ENCODE measurements around the gene PLAAT3. TPM values are rescaled to one million over a fixed set of nuclear protein-coding genes. Genes with fewer than 3 reads are reported as not detected.
"Not testable (repeated sequence)": the region's sequence is repeated elsewhere in the genome, so short reads cannot be mapped to it uniquely, and the experiment has no call there.

Gene PLAAT3
- 10 to 100 TPM in 7 of 8 experiments, 1 to 10 TPM in 1; 4.4 to 69.5 (median 21.0) TPM for total RNA-seq

GRCh38 chr11:63614136-63614671 lies at the start of gene PLAAT3:
PLAAT3 (minus strand) TSS chr11:63614433; CDS start chr11:63614014, 419 bp downstream.
- H3K4me3 ChIP-seq: peak within 1 kb of the TSS; percentile 45 to 82 (median 58)
- H3K4me1 ChIP-seq (replicated peaks in 1 of 2): peaks cover 16 to 20% of the 10 kb centered on the region in 2 donors
- peak; percentile 71 to 89 (median 76) for ATAC-seq (replicated peaks in 6 of 8)
- H3K27ac ChIP-seq: peak within 1 kb of the TSS in 1 of 2 donors; percentile 85
- in situ Hi-C loops (cut with MboI; ENCODE audit: low pct_unique_long_range_greater_than_20kb in 2 of 9, low sequenced_read_pairs in 9 of 9, unreplicated experiment in 9 of 9): no loop called here
- WGBS, 10 experiments: no CpG with 5 or more reads among the region's 53 CpGs

DNA sequence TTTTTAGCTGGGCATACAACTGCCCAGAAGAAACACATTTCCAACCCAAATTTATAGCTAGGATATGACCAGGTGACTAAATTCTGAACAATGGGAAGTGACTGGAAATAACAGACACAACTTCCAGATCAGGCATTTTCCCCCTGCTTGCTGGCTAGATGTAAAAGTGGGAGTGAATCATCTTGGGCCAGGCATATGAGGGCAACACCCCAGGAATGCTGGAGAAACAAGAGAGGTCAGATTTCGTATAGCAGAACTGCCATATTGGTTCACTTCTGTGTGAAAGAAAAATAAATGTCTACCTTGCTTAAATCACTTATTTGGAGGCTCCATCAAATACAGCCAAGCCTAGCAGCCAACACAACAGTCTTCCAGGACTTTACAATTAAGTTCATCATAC lies 49.6 kb upstream of the PLAAT3 start:
- no peak overlapping the region for H3K27ac ChIP-seq
- H3K4me3 ChIP-seq: no peak overlapping the region
- 0% methylated on average over 1 of the region's 1 CpG; no CpG with 5 or more reads in 4 of the 10 experiments for WGBS, 10 experiments
- H3K4me1 ChIP-seq (replicated peaks in 1 of 2): no peaks in the 10 kb centered on the region
- in situ Hi-C loops (cut with MboI; ENCODE audit: low pct_unique_long_range_greater_than_20kb in 2 of 9, low sequenced_read_pairs in 9 of 9, unreplicated experiment in 9 of 9): loop anchor here in 1 of 9 experiments (25.0 kb wide), 1 partner anchor 752 kb away; the partner anchor contains the start of gene CHRM1
- peak in 2 of 8 experiments; percentile 17 to 34 for ATAC-seq (replicated peaks in 6 of 8)

- no peaks in the 10 kb centered on the region for H3K4me1 ChIP-seq (replicated peaks in 1 of 2)
- in situ Hi-C loops (cut with MboI; ENCODE audit: low pct_unique_long_range_greater_than_20kb in 2 of 9, low sequenced_read_pairs in 9 of 9, unreplicated experiment in 9 of 9): loop anchor here in 1 of 9 experiments (25.0 kb wide), 1 partner anchor 749 kb away; the partner anchor contains the start of gene CHRM1
- 90 to 100% (median 96%) methylated on average over 1 to 8 of the region's 8 CpGs; no CpG with 5 or more reads in 3 of the 10 experiments for WGBS, 10 experiments
- no peak overlapping the region for H3K4me3 ChIP-seq
- ATAC-seq (replicated peaks in 6 of 8): no peak
- no peak overlapping the region for H3K27ac ChIP-seq
Observed at GRCh38 chr11:63660972-63661371, 46.7 kb upstream of the PLAAT3 start.

DNA sequence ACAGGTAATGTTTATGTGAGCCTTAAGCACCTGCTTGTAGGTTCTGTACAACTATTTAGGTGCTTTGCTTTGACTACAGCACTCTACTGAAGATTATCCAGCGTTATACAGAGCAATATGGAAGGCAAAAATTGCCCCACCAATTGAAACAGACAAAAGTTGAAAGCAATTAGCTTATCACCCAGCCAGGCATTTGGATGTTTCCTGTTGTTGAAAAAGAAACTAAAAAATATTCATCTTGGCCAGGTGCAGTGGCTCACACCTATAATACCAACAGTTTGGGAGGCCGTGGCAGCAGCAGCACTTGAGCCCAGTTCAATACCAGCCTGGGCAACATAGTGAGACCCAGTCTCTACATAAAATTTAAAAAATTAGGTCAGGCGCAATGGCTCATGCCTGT lies 38.4 kb upstream of the PLAAT3 start:
- no peak overlapping the region for H3K4me3 ChIP-seq
- in situ Hi-C loops (cut with MboI; ENCODE audit: low pct_unique_long_range_greater_than_20kb in 2 of 9, low sequenced_read_pairs in 9 of 9, unreplicated experiment in 9 of 9): loop anchor here in 1 of 9 experiments (25.0 kb wide), 1 partner anchor 740 kb away; the partner anchor contains the start of gene CHRM1
- no peaks in the 10 kb centered on the region for H3K4me1 ChIP-seq (replicated peaks in 1 of 2)
- no peak overlapping the region for H3K27ac ChIP-seq
- no peak for ATAC-seq (replicated peaks in 6 of 8)
- WGBS, 10 experiments: 67 to 100% (median 100%) methylated on average over 1 to 3 of the region's 3 CpGs; no CpG with 5 or more reads in 1 of the 10 experiments

DNA sequence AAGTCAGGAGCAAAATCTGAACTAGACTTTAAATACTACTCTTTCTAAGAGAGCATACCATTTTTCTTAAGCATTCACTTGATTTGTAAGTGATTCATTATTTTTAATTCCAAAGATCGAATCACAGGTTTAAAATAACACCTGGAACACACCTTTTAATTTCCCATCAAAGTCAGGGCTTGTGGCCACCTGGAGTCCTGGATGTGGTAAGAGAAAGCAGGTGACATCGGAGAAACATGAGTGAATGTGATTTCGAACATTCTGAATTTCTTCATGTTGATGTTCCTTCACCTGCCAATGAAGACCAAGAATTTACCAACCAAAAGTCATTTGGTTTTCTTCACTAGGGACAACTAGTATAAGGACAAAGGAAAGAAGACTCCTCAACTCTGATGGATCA lies 29.0 kb upstream of the PLAAT3 start:
- Histone ChIP-seq H3K4me3 (no peak overlapping the region), H3K4me1 (replicated peaks in 1 of 2) (no peaks in the 10 kb centered on the region), H3K27ac (no peak overlapping the region)
- ATAC-seq (replicated peaks in 6 of 8): no peak
- in situ Hi-C loops (cut with MboI; ENCODE audit: low pct_unique_long_range_greater_than_20kb in 2 of 9, low sequenced_read_pairs in 9 of 9, unreplicated experiment in 9 of 9): loop anchor here in 4 of 9 experiments (25.0 kb wide), 3 partner anchors 156 to 731 kb away; partner anchors contain the start of genes PLAAT5 (in 2 of the 4) and CHRM1 (in 1 of the 4)
- 17 to 100% (median 97%) methylated on average over 1 to 3 of the region's 3 CpGs; no CpG with 5 or more reads in 1 of the 10 experiments for WGBS, 10 experiments

- peak in 2 of 8 experiments; percentile 48 for ATAC-seq (replicated peaks in 6 of 8)
- in situ Hi-C loops (cut with MboI; ENCODE audit: low pct_unique_long_range_greater_than_20kb in 2 of 9, low sequenced_read_pairs in 9 of 9, unreplicated experiment in 9 of 9): loop anchor here in 4 of 9 experiments (25.0 kb wide), 3 partner anchors 154 to 729 kb away; partner anchors contain the start of genes PLAAT5 (in 2 of the 4) and CHRM1 (in 1 of the 4)
- no peak overlapping the region for H3K4me3 ChIP-seq
- no peak overlapping the region for H3K27ac ChIP-seq
- no peaks in the 10 kb centered on the region for H3K4me1 ChIP-seq (replicated peaks in 1 of 2)
Observed at GRCh38 chr11:63641727-63642126, 27.5 kb upstream of the PLAAT3 start.

DNA sequence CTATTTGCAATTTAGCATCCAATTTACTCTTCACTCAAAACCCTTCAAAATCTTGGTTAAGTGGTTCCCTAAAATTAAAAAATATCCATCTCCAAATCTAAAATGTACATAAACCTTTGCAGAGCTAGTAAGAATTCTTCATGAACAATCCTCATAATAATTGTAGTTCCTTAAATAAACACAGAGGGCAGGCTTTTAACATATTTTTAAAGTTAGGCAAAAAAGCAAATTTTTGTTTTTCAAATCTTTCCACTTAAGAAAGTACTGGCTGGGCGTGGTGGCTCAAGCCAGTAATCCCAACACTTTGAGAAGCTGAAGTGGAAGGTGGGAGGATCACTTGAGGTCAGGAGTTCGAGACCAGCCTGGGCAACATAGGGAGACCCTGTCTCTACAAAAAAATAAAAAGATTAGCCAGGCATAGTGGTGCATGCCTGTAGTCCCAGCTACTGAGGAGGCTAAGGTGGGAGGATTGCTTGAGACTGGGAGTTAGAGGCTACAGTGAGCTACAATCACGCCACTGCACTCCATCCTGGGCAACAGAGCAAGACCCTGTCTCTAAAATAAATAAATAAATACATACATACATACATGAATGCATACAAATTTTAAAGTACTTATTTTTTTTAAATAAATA lies 25.1 kb upstream of the PLAAT3 start:
- Histone ChIP-seq H3K4me1 (replicated peaks in 1 of 2) (no peaks in the 10 kb centered on the region), H3K4me3 (no peak overlapping the region), H3K27ac (no peak overlapping the region)
- ATAC-seq (replicated peaks in 6 of 8): peak in 3 of 8 experiments; percentile 20 to 66 (median 61)
- WGBS, 10 experiments: 57 to 100% (median 66%) methylated on average over 1 to 3 of the region's 3 CpGs; no CpG with 5 or more reads in 2 of the 10 experiments
- in situ Hi-C loops (cut with MboI; ENCODE audit: low pct_unique_long_range_greater_than_20kb in 2 of 9, low sequenced_read_pairs in 9 of 9, unreplicated experiment in 9 of 9): loop anchor here in 8 of 9 experiments (5.0 to 25.0 kb wide), 6 partner anchors 152 to 727 kb away; partner anchors contain the start of genes PLAAT5 (in 2 of the 8) and CHRM1 (in 1 of the 8)

GRCh38 chr11:63638436-63638835 lies 24.2 kb upstream of the PLAAT3 start:
- WGBS, 10 experiments: 80 to 100% (median 97%) methylated on average over 1 to 8 of the region's 8 CpGs
- in situ Hi-C loops (cut with MboI; ENCODE audit: low pct_unique_long_range_greater_than_20kb in 2 of 9, low sequenced_read_pairs in 9 of 9, unreplicated experiment in 9 of 9): loop anchor here in 8 of 9 experiments (5.0 to 25.0 kb wide), 6 partner anchors 151 to 726 kb away; partner anchors contain the start of genes PLAAT5 (in 2 of the 8) and CHRM1 (in 1 of the 8)
- not testable (repeated sequence) for H3K27ac ChIP-seq; H3K4me1 ChIP-seq (replicated peaks in 1 of 2); H3K4me3 ChIP-seq; ATAC-seq (replicated peaks in 6 of 8)

DNA sequence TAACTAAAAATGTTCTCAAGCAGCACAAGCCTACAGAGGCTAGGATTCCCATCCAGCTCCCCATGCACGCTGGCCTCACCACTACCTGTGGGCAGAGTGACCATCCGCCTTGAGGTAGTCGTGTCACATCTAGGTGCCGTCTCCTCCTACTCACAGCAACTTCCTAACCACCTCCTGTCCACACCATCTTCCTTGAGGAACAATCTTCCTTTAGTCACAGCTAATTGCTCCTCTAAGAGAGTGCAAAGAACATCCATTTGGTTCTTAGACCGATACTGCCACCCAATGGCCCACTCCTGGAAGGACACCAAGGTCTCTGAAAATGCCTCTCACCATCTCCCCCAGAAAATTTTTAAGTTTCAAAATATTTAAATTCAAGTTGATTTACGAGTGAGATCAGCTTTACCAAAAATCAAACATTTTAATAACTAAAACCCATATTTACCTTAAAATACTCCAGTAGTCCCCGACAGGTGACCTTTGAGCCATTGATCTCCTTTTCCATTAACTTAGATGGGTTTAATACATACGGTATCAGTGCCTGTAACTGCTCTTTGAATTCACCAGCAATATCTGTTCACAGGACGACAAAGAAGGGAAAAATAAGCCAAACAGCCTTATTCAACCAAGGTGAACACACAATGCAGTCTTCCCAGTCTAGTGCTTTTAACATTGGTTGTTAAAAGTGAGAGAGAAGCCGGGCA lies 21.7 kb upstream of the PLAAT3 start:
- in situ Hi-C loops (cut with MboI; ENCODE audit: low pct_unique_long_range_greater_than_20kb in 2 of 9, low sequenced_read_pairs in 9 of 9, unreplicated experiment in 9 of 9): loop anchor here in 8 of 9 experiments (5.0 to 25.0 kb wide), 6 partner anchors 149 to 724 kb away; partner anchors contain the start of genes PLAAT5 (in 2 of the 8) and CHRM1 (in 1 of the 8)
- Histone ChIP-seq H3K4me1 (replicated peaks in 1 of 2) (no peaks in the 10 kb centered on the region), H3K27ac (no peak overlapping the region), H3K4me3 (no peak overlapping the region)
- WGBS, 10 experiments: 13 to 59% (median 47%) methylated on average over 1 to 10 of the region's 10 CpGs; no CpG with 5 or more reads in 1 of the 10 experiments
- peak; percentile 71 to 89 (median 76) for ATAC-seq (replicated peaks in 6 of 8)

DNA sequence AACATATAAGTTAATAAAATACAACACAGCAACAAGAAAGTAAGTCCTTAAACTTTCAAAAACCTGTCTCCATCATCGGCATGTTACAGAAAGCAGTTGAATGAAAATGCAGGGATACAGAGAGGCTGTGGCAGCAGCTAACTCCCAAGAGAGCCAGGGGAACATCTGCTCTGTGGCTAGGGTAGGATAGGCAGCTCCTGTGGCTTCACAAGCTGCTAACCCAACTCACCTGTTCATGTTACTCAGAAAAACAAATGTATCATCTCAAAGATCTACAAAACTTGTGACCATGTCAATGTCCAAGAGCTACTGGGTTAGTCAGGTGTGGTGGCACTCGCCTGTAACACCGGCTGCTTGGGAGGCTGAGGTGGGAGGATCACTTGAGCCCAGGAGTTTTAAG lies 15.2 kb upstream of the PLAAT3 start:
- ATAC-seq (replicated peaks in 6 of 8): no peak
- WGBS, 10 experiments: 67 to 100% (median 93%) methylated on average over 1 to 3 of the region's 3 CpGs; no CpG with 5 or more reads in 3 of the 10 experiments
- Histone ChIP-seq H3K4me1 (replicated peaks in 1 of 2) (no peaks in the 10 kb centered on the region), H3K4me3 (no peak overlapping the region), H3K27ac (no peak overlapping the region)
- in situ Hi-C loops (cut with MboI; ENCODE audit: low pct_unique_long_range_greater_than_20kb in 2 of 9, low sequenced_read_pairs in 9 of 9, unreplicated experiment in 9 of 9): loop anchor here in 4 of 9 experiments (25.0 kb wide), 3 partner anchors 142 to 717 kb away; partner anchors contain the start of genes PLAAT5 (in 2 of the 4) and CHRM1 (in 1 of the 4)

DNA sequence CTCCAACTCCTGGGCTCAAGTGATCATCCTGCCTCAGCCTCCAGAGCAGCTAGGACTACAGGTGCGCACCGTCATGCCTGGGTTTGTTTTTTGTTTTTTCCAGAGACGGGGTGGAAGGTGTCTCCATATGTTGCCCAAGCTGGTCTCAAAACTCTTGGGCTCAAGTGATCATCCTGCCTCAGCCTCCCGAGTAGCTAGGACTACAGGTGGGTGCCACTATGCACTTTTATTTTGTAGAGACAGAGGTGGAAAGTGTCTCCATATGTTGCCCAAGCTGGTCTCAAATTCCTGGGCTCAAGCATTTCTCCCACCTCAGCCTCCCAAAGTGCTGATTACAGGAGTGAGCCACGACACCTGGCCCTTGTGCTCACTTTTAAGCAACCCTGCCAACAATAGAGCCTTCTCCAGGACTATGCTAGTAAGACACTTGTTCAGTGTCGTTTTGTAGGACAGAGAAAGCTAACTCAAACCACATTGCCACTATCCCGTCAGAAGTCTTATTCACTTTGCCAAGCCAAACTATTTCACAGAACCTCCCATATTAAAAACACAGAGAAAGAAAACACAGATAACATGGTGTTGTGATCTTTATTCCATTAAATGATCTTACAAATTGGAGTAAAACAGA lies 9.4 kb upstream of the PLAAT3 start:
- in situ Hi-C loops (cut with MboI; ENCODE audit: low pct_unique_long_range_greater_than_20kb in 2 of 9, low sequenced_read_pairs in 9 of 9, unreplicated experiment in 9 of 9): no loop called here
- no peak overlapping the region for H3K4me3 ChIP-seq
- WGBS, 10 experiments: 0 to 88% (median 72%) methylated on average over 1 to 7 of the region's 7 CpGs; no CpG with 5 or more reads in 1 of the 10 experiments
- ATAC-seq (replicated peaks in 6 of 8): no peak
- peaks cover 2 to 5% of the 10 kb centered on the region in 2 donors for H3K4me1 ChIP-seq (replicated peaks in 1 of 2)
- no peak overlapping the region for H3K27ac ChIP-seq

- in situ Hi-C loops (cut with MboI; ENCODE audit: low pct_unique_long_range_greater_than_20kb in 2 of 9, low sequenced_read_pairs in 9 of 9, unreplicated experiment in 9 of 9): no loop called here
Observed at GRCh38 chr11:63622323-63622722, 8.1 kb upstream of the PLAAT3 start.

More at GRCh38 chr11:63622323-63622722, 8.1 kb upstream of the PLAAT3 start:
- 20 to 100% (median 82%) methylated on average over 1 to 2 of the region's 2 CpGs; no CpG with 5 or more reads in 2 of the 10 experiments for WGBS, 10 experiments
- H3K4me1 ChIP-seq (replicated peaks in 1 of 2): peaks cover 2 to 5% of the 10 kb centered on the region in 2 donors
- peak in 3 of 8 experiments; percentile 31 to 41 (median 34) for ATAC-seq (replicated peaks in 6 of 8)
- H3K4me3 ChIP-seq: no peak overlapping the region
- no peak overlapping the region for H3K27ac ChIP-seq
